GM11168 (cell line): ENCODE data around the gene RALGAPA2.

Experiments
- in situ Hi-C: fragments of 300-500 bp; cut with MboI; formaldehyde crosslinking; loops from one replicate; pipeline ENCODE4 v1.12.0; 2022; ENCODE audit warnings: low sequenced_read_pairs; ENCODE audit not compliant: unreplicated experiment

Gene RALGAPA2

DNA sequence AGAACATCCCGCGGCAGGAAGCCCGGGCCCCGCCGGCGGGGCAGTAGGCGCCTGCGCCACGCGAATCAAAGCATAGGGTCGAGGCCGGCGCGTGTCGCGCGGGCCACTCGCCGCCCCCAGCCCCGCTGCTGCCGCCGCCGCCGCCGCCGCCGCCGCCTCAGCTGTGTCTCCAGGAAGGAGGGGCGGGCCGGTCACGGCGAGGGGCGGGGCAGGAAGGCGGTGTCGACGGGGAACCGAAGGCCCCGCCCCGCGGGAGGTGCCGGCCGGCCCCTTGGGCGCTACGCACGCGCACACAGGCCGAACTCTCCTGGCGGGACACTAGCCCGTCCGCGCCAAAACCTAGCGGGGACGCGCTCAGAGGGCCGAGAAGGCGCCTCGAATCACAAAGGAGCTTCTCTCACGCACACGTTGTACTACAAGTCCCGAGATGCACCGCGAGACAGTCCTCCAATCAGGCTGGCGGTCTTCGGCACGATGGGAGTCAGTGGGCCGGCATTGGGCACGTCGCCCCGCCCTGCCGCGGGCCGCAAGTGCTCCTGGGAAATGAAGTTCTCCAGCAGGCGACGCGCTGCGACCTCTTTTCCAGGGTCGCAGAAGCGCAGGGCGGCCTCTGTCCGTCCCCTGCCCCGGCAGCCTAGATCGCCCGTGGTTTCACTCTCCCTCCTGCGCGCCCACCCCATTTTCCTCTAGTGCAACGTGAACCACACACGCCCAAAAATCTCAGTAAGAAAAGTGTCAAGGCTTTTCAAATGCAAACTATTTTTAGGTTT lies at the start of gene RALGAPA2:
Gene RALGAPA2 (minus strand): TSS at position 171 of the 770 bp plus-strand sequence. CDS start 164 bp downstream, at position 7.
- in situ Hi-C loops, result no loop called here

DNA sequence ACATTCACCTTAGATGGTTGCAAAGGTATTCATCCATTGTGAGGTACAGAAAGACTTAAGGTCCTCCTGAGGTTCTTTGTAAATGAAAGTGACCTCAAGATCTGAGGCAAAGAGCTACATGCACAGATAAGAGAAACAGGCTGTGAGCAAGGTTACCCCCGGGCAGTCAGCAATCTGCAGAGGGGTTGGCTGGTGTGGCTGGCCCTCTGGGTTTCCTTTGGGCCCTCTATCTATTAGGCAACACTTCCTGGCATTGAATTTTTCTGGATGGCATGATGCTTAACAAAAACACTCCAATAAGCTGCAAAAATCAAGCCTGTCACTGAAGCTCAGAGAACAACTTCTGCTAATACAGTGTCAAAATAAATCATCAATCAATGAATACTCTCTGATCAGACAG lies 48.9 kb upstream of the RALGAPA2 start:
- in situ Hi-C loops, result no loop called here

DNA sequence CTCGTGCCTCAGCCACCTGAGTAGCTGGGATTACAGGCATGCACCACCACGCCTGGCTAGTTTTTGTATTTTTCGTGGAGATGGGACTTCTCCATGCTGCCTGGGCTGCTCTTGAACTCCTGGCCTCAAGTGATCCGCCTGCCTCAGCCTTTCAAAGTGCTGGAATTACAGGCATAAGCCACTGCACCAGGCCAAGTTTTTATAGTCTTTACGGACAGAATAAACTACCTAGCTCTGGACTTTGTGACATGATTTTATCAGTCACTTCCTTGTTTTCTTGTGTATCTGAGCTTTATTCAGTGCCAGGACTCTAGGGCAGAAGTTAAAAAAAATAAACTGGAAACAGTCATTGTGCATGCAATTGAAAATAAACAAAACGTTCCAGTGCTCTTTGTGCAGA lies 46.7 kb upstream of the RALGAPA2 start:
- in situ Hi-C loops, result no loop called here

DNA sequence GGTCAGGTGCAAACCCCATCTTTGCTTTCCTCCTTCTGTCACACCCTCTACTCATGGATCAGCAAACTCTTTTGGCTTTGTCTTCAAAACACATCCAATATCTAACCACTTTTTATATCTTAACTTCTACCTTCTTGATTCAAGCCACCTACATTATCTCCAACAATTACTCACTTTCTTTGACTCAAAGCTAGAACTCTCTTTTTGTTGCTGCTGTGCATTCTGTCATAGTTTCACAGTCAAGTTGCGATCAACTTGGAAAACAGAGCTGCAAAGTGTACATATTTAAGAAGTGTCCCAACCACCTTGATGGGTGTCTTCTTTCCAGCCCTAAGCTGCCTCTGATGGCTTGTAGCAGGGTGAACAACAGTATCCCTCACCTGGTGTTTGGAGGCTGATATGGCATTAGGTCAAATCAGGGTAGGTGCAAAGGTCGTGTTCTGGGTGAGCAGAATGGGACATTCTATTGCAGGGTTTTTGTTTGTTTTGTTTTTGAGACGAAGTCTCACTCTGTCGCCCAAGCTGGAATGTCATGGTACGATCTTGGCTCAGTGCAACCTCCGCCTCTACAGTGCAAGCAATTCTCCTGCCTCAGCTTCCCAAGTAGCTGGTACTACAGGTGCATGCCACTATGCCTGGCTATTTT lies 43.4 kb upstream of the RALGAPA2 start:
- in situ Hi-C loops, result no loop called here

DNA sequence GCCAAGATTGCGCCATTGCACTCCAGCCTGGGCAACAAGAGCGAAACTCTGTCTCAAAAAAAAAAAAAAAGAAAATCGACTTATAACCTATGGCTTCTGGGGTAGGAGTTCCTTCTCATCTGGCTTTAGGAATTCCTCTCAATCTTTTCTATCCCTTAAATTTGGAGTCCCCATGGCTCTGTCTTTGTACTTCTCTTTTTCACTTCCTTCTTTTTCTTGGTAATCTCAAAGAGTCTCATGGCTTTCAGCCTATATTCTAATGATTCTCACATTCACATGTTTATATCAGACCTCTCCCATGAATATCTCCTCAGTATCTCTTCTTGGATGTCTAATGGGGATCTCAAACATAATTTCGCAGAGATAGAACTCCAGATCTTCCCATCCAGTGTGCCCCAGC lies 42.8 kb upstream of the RALGAPA2 start:
- in situ Hi-C loops, result no loop called here

DNA sequence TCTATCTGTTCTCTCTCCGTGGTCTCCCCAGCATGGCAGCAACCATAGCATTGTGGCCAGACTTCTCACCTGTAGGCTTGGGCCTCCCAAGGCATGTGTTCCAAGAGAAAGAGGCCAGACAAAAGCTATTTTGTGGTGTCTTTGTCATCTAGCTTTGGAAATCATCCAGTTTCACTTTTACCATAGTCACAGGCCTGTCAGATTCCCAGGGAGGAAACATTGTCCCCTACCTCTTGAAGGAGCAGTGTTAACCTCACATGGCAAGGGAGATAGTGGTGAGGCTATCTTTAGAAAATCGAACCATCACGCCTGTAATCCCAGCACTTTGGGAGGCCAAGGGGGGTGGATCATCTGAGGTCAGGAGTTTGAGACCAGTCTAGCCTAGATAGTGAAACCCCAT lies 42.3 kb upstream of the RALGAPA2 start:
- in situ Hi-C loops, result no loop called here

DNA sequence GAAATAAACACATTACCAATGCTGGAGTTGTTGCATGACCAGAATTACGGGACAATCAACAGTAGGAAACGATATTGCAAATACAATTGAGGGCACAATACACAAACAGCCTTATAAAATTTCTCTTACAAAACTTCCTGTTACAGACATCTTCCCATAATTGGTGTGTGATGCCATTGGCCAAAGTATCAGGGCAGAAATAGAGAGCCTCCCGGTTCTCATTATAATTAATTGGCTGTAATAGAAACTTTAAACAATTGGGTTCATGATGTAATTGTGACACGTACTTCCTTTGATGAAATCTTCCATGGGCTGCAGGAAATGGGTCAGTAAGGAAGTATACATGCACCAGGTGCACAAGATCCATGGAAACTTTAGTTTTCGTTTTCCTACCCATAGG lies 40.3 kb upstream of the RALGAPA2 start:
- in situ Hi-C loops, result no loop called here

DNA sequence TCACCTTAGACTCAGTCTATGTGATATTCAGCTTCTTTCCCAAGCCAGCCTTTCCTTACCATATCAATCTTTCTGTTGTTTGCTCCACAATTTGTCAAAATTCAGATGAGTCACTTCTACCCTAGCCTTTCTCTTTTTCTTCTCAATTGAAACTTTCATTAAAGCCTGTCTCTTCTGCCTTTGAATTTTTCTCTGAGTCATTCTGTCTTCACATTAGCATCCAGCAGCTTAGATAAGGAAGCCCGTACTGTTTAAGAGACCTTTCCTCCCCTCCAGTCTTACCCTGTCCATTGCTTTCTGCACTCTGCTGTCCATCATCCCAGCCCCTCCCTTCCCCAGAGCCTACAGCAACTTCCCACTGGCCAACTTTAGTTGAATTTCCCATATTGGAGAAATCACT lies 34.9 kb upstream of the RALGAPA2 start:
- in situ Hi-C loops, result no loop called here

DNA sequence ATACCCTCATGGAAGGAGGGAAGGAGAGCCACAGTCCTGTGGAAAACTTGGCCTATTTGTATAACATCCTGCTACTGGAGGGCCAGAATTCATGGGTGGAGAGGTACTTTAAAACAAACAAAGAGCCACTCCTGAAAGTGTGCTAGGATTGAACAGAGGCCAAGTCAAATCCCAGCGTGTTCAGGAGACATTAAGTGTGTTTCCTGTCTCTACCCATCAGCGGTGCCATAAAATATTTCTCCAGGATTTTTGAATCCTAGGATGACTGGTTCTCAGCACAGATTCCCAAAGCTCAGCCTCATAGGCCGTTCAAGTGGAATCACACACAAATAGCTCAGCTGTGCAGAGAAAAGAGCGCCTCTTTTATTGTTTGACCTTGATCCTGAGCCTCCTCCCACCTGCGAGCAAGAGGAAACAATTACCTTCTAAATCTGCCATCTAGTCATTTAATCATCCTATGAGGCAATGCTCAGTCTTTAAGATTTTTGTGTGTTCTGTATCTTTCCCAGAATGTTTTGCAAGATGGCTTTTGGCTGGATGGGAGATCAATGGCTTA lies 31.8 kb upstream of the RALGAPA2 start:
- in situ Hi-C loops, result no loop called here

DNA sequence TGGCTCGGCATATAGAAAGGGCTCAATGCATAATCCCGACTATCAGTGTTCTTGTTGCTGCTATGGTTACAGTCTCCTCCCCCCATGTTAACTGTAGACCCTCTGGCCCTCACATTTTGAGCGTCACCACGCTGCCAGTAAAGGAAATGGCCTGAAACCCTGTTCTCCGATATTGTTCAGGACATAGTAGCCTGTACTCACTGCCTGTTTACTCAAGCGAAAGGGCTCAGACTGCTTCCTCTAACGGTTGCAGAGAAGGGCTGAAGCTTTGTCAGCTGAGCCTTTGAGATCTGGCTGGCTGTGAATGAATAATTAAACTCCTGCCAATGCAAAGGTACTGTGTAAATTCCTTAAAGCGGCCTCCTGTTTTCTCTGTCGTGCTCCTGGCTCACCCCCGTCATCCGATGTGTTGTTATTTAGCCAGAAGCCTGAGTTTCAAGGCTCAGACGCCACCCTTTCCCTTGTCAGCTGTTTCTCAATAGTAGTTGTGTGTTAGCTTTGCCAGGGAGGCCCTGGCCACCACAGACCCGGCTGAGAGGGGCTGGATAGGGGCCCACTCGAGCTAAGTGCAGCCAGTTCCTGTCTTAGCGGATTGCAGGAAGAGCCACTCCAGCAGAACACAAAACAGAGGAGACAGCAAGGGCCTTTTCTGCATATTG lies 31.2 kb upstream of the RALGAPA2 start:
- in situ Hi-C loops, result no loop called here

DNA sequence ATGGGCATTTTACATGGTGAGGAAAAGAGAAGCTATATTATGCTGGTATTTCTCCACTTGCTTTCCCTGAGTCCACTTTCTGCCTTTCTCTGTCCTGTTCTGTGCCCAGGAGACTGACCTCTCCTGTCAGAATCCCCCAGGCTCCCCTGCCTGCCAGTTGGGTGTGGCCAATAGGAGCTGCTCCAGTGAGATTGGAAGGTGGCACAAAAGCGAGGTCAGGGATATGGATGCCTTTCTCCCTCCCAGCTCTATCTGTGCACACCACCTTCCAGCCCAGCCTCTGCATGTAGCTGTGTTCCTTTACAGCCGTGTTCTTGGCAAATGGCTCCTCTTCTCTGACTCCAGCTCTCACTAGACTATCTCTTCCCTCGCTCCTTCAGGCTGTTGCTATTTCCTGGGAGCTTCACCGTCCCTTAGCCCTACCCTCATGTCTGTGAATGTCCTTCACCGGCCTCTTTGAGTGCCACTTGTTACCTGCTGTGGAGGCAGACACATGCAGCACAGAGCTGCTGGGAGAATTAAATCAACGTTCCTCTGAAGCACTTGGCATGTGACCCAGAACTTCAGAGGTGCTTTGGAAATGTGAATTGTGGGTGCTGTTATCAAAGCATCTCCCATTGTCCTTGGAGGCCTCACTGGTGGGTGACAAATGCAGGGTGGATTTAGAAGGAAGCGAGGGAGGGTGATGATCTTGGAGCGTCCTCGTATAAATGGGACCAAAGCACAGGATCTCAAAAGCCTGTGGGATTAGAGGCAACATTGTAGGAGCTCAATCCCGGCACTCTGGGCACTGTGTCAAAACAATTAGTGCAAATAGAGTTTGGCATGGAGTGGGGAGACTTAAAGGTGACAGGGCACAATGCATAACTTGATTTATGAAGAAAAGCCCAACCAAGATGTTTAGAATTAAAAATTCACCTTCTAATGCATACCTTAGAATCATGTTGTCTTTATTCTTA lies 28.9 kb upstream of the RALGAPA2 start:
- in situ Hi-C loops, result no loop called here

DNA sequence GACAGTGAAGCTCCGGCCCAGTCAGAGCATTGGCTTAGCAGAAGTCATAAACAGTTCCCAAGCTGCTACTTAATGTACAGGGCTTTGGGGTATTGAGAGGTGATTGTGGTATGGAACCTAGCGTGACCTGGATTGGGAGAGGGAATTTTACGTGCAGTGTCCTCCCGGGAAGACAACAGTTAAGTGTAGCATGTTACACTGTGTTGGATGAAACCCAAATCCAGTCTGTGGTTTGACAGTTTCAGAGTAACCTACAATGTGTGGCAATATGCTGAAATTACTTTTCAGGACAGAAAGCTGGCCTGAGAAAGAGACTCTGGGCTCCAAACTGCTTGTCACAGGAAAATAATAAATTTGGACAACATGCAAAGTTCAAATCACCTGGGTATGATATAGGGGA lies 28.1 kb upstream of the RALGAPA2 start:
- in situ Hi-C loops, result no loop called here

DNA sequence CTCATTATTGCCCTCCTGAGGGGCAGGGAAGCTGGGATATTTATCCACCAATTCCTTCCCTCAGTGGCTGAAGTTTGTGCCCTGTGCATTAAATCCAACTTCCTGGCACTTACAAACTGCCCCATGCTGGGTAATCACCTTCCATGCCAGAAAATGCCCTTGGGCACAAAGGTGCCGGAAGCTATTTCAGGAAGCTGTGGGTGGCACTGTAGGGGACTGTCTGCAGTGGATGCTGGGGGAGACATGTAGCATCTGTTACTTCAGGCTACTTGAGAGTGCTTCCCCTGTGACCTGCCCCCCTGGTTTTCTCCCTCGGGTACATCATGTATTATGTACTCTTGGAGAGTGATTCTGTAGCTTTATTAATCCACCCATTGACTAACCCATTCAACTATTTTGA lies 24.7 kb upstream of the RALGAPA2 start:
- in situ Hi-C loops, result no loop called here

DNA sequence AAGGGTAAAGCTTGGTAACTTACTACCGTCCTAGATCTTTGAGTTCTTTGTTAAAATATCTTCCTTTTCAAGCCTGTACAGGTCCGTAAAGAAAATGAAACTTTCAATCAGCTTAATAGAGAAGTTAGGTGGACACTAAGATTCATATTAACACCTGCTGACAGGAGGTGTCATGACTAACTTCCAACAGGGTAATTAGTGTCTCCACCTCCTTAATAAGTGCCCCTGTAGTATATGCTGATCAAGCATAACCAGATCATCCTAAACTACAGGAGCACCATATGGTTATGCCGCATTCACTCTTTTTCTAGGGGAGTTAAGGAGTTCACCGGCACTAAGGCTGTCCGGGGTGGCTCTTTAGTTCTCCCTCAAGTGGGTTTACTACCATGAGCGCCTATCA lies 23.9 kb upstream of the RALGAPA2 start:
- in situ Hi-C loops, result no loop called here

DNA sequence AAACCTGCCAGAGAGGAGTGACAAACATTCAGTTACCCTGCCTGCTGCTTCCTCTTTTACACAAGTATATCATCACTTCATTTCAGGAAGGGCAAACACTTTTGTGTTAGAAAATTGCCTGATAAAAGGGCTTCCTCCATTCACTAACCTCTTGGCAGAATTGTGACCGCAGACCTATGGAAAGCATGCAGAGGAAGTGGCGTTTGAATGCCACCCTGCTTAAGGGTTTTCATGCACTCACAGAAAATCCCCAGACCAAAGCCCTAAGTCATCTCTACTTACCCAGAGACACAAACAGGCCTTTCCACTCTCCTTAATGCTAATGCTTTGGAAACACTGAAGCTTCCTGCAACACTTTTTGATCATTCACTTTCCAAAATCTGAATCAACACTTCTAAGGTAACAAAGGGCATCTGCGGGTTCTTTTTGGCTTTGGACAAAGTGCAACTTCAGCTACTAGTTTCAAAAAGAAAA lies 22.1 kb upstream of the RALGAPA2 start:
- in situ Hi-C loops, result no loop called here

DNA sequence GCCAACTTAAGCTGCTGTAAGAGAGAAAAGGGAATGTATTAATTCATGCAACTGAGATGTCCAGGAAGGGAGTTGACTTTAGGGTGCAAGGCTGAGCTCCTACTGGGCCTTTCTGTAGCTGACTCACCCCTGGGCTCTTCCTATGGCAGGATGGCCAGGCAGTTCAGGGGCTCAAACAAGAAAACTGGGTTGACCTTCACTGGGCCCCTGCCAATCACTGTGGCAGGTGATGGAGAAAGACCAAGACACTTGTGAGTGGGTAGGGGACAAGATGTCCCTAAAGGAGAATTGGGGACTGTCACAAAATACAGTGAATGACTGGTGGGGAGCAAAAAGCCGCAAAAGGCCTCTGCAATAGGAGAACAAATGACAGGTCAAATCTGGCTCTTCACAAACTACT lies 21.5 kb upstream of the RALGAPA2 start:
- in situ Hi-C loops, result no loop called here

DNA sequence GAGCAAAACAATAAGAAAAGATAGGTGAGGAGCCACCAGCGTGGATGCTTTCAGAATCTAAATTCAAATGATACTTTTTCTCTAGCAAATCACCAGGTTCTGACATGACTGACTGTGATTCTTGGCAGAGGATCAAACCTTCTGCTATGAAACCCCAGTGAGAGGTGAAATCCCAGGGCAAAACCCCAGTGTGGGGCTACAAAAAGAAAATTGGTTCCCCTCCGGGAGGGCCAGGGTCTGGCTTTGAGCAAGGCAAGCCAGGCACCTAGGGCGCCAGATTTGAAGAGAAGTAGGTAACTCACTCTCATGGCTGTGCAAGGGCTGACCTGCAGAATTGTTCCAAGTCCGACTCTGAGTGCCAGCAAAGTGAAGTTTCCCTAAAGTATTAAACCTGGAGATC lies 20.2 kb upstream of the RALGAPA2 start:
- in situ Hi-C loops, result no loop called here

DNA sequence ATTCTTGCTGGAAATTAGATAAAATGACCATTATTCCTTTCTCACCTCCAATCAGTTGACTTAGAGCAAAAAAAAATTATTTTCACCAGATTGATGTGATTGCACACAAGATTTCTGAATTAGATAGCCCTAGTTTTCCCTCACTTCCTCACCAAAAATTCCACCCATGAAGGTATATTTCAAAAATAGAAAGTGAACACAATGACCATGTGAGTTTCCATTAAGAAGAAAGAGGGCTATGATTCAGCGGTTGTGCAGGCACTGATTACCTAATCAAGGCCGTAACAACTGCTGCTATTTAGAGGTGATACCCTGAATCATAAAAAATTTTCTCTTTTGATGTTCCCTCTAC lies 19.5 kb upstream of the RALGAPA2 start:
- in situ Hi-C loops, result no loop called here

DNA sequence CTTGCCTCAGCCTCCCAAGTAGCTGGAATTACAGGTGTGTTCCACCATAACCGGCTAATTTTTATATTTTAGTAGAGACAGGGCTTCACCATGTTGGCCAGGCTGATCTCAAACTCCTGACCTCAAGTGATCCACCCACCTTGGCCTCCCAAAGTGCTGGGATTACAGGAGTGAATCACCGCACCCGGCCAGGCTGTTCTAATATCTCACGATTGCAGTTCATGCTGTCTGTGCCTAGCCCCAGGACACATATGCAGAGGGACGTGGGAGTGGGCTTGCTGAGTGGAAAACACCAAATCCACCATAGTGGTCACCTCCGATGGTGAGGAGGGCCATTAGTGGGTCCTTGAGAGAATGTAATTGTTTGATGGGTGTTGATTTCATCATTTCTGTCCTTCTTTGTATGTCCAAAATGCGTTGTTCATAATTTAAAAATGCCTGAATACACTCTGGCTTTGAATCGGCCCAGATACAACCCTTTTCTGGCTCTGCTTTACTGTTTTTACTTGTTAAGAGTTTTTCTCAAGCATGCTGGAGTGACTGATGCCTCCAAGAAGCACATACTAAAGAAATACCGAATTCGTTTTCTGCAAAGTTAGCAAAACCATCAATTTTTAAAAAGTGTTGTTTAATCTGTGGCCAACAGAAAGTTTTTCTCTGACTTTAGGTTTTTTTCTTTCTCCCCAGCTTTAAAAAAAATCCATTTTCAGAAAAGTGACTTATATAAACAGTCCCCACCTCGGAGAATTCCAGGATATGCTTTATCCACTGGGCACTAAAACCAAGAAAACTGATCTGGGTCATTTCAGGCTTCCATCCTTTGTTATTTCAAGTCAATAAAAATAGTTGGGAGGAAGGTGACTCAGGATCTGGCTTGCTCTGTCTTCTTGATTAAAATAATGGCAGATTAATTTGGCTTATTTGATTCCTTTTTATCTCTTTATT lies 18.8 kb upstream of the RALGAPA2 start:
- in situ Hi-C loops, result no loop called here
